H1 (cell line): Measurements from ENCODE around the gene LDLRAP1. TPM values are rescaled to one million over a fixed set of nuclear protein-coding genes. Genes with fewer than 3 reads are reported as not detected.

Experiments
- CREB1 ChIP-seq: IDR thresholded peaks from 2 replicates; pipeline ENCODE4 v1.6.1; 2012; ENCODE audit warnings: inconsistent platforms
- SP2 ChIP-seq: IDR thresholded peaks from 2 replicates; pipeline ENCODE4 v1.6.1; 2012; ENCODE audit warnings: mild to moderate bottlenecking, low read length, inconsistent platforms
- TBP ChIP-seq: IDR thresholded peaks from 2 replicates; pipeline ENCODE4 v1.6.1; 2011; ENCODE audit warnings: low read depth, low read length, improper control_type of control experiment
- polyA plus RNA-seq, 7 experiments: library from polyadenylated mRNA; depleted of rRNA in 3 of 7; stranded (reverse) in 5 of 7; unstranded in 2 of 7; fragments of >200 nt in 5 of 7; fragments of 200-250 nt in 2 of 7; gene quantifications; 1 replicate in 5 of 7; 2 replicates in 1 of 7; 4 replicates in 1 of 7; pipeline versions ENCODE4 v1.2.1 to v1.2.3, GENCODE V29; 2011 to 2013; ENCODE audit warnings: missing spikeins in 2 of 7, mixed read lengths in 2 of 7
- total RNA-seq: library from RNA; stranded (reverse); fragmentation: NEBNext Ultra II Directional; extraction: Animal tissue kit (Norgen Biotek cat#: 25700); gene quantifications from 2 replicates; pipeline ENCODE4 v1.2.1, GENCODE V29; 2021

Gene LDLRAP1
- total and polyA plus RNA-seq, 2 of the 8 experiments (the other 6 are each of a cell fraction or from before 2014, with no cell fraction given): 12.8 to 13.2 TPM

DNA sequence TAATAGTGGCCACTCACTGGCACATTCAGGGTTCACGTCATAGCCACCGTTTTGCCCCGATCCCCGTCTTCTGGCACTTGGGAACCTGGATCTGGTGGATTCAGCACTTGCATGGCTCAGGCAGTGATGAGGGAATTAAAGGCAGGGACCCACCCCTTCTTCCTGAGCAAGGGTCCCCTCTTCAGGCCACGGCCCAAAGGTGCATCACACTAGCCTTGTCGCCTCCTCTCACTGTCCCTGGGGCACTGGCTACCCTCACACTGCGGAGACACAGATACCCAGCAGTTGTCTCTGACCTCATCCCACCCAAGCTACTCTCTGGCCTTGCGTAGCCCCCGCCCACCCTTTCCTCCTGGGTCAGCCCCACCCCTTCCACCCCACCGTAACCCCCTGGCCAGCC, 19.9 kb upstream of the LDLRAP1 start (continued):
- TF ChIP-seq TBP: no peak
- TF ChIP-seq CREB1: peak; percentile 51; the same call in 1 of the 2 replicates
- TF ChIP-seq SP2: no peak
- TF ChIP-seq, all 59 proteins: peak for 4
